Panc1 (cell line): ENCODE measurements around the gene SNAP25. TPM values are rescaled to one million over a fixed set of nuclear protein-coding genes. Genes with fewer than 3 reads are reported as not detected.

Experiments
- ATAC-seq: fragments of 200-7000 bp; cut with Tn5 transposase; 2 replicates; pipeline ENCODE4 v1.9.1; 2020; ENCODE audit warnings: mild to moderate bottlenecking, moderate library complexity
- BruUV-seq: library from RNA; stranded (reverse); fragments of 400-500 nt; replicated peaks from 2 replicates; lab custom pipeline; 2021; lab: Mats Ljungman, UMichigan
- CTCF ChIA-PET: fragments of 300-600 bp; sonication (Branson Sonifier 250); formaldehyde crosslinking; loops from one replicate; lab custom pipeline; 2022; ENCODE audit warnings: antibody characterized with exemption; lab: Charles Lee
- POLR2A ChIA-PET: fragments of 300-600 bp; sonication (Branson Sonifier 250); formaldehyde crosslinking; loops from one replicate; lab custom pipeline; 2022; ENCODE audit warnings: antibody characterized with exemption; lab: Charles Lee
- DNase-seq: peaks from one replicate; pipeline ENCODE4 v3.0.0-alpha.2; 2010; ENCODE audit warnings: low read depth, low spot score
- H3K27ac ChIP-seq: 2 replicates; pipeline ENCODE4 v1.5.1; 2011; ENCODE audit warnings: mild to moderate bottlenecking, low read length, inconsistent platforms
- H3K27me3 ChIP-seq: fragments of 200-500 bp; sonication (Bioruptor generic); 2 replicates; pipeline ENCODE4 v1.6.0; 2014; ENCODE audit warnings: low read length, inconsistent platforms; ENCODE audit not compliant: control insufficient read depth, insufficient read depth
- H3K36me3 ChIP-seq: fragments of 200-500 bp; sonication (Bioruptor generic); 2 replicates; pipeline ENCODE4 v1.5.1; 2014; ENCODE audit warnings: inconsistent platforms, mild to moderate bottlenecking, low read length, moderate library complexity; ENCODE audit not compliant: control insufficient read depth, insufficient read depth
- H3K4me1 ChIP-seq: 2 replicates; pipeline ENCODE4 v1.5.1; 2011; ENCODE audit warnings: inconsistent platforms, mild to moderate bottlenecking, low read length, moderate library complexity; ENCODE audit not compliant: control insufficient read depth, insufficient read depth
- H3K4me3 ChIP-seq, 2 experiments: 2 replicates each; pipeline ENCODE4 v1.5.1; 2011 to 2012; ENCODE audit warnings: low read depth in 2 of 2, low read length in 2 of 2, mild to moderate bottlenecking in 2 of 2, inconsistent platforms in 1 of 2, moderate library complexity in 1 of 2
- H3K9me3 ChIP-seq: fragments of 200-500 bp; sonication (Bioruptor generic); 2 replicates; pipeline ENCODE4 v1.5.1; 2014; ENCODE audit warnings: low read depth, mild to moderate bottlenecking, inconsistent platforms, low read length, moderate library complexity; ENCODE audit not compliant: control insufficient read depth, insufficient read depth
- CTCF ChIP-seq: fragments of 450-650 bp; IDR thresholded peaks from 2 replicates; pipeline ENCODE4 v1.5.1; 2017; ENCODE audit warnings: mild to moderate bottlenecking
- POLR2AphosphoS5 ChIP-seq: IDR thresholded peaks from 2 replicates; pipeline ENCODE4 v1.6.1; 2012; ENCODE audit warnings: mild to moderate bottlenecking, low read depth, low read length, moderate library complexity
- REST ChIP-seq, 2 experiments: IDR thresholded peaks; 2 replicates each; pipeline ENCODE4 v1.6.1; 2011 to 2012; ENCODE audit warnings: low read depth in 2 of 2, control low read depth in 1 of 2, low read length in 1 of 2, mild to moderate bottlenecking in 1 of 2, moderate library complexity in 1 of 2; ENCODE audit not compliant: insufficient read depth in 1 of 2
- SIN3A ChIP-seq: IDR thresholded peaks from 2 replicates; pipeline ENCODE4 v1.6.1; 2012; ENCODE audit warnings: low read depth, mild to moderate bottlenecking, low read length, moderate library complexity, borderline replicate concordance; ENCODE audit not compliant: insufficient read depth
- TCF7L2 ChIP-seq: IDR thresholded peaks from 2 replicates; pipeline ENCODE4 v1.6.1; 2011; ENCODE audit warnings: mild to moderate bottlenecking, low read depth, low read length, inconsistent platforms
- in situ Hi-C: cut with HindIII; loops from 2 replicates; pipeline ENCODE4 v1.10.0; 2016; ENCODE audit warnings: low sequenced_read_pairs, low pct_unique_long_range_greater_than_20kb
- intact Hi-C: fragments of 100-400 bp; cut with micrococcal nuclease; formaldehyde crosslinking; loops from one replicate; pipeline ENCODE4 v1.10.0; 2022; ENCODE audit not compliant: unreplicated experiment
- total RNA-seq: library from RNA; stranded (reverse); gene quantifications from one replicate; pipeline ENCODE4 v1.2.1, GENCODE V29; 2021; ENCODE audit not compliant: unreplicated experiment

Gene SNAP25
- total RNA-seq, 1 experiment from 2014 or later = 0.69 TPM

DNA sequence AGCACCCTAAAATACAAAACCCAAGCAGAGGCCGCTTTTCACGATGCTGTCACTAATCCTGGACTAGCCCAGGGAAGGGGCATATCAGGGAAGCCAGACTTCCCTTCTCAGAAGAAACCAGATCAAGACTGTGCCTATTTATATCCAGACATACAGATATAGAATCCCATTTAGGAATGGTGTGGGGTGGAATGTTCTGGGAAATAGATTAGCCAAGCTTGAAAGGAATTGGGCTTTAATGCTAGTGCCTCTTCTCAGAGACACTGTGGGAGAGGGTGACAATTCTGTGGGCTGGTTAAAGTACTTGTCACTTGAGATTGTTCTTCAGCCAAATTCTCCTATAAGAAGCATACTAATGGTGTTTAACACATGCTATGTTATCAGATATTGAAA is 45.5 kb downstream of the SNAP25 start:
- BruUV-seq = no TSS peak
- H3K36me3 ChIP-seq = no peaks in the 10 kb centered on the region
- no peak overlapping the region for H3K4me3 ChIP-seq
- CTCF ChIA-PET = no interaction called here
- ATAC-seq (no peak), DNase-seq (no peak)
- POLR2A ChIA-PET = no interaction called here
- no peaks in the 10 kb centered on the region for H3K4me1 ChIP-seq
- intact Hi-C loops = no loop called here
- TF ChIP-seq TCF7L2 (no peak), REST (IDR thresholded peaks at IDR 0.05; ENCODE audit: insufficient read depth in 1 of 2, low read depth in 2 of 2, low read length in 1 of 2) (no peak), POLR2AphosphoS5 (no peak), CTCF (no peak), SIN3A (no peak)
- no peak overlapping the region for H3K27ac ChIP-seq
- in situ Hi-C loops = no loop called here
- no peaks in the 10 kb centered on the region for H3K9me3 ChIP-seq
- no peaks in the 10 kb centered on the region for H3K27me3 ChIP-seq

- intact Hi-C loops = no loop called here
- H3K4me1 ChIP-seq = no peaks in the 10 kb centered on the region
- H3K27me3 ChIP-seq = no peaks in the 10 kb centered on the region
- no peaks in the 10 kb centered on the region for H3K9me3 ChIP-seq
- CTCF ChIA-PET = no interaction called here
- TF ChIP-seq CTCF (no peak), TCF7L2 (no peak), REST (IDR thresholded peaks at IDR 0.05; ENCODE audit: insufficient read depth in 1 of 2, low read depth in 2 of 2, low read length in 1 of 2) (no peak), SIN3A (no peak), POLR2AphosphoS5 (no peak)
- no TSS peak for BruUV-seq
- no peak for ATAC-seq
- no peak overlapping the region for H3K27ac ChIP-seq
- in situ Hi-C loops = no loop called here
- DNase-seq = no peak
- no peaks in the 10 kb centered on the region for H3K36me3 ChIP-seq
- POLR2A ChIA-PET = no interaction called here
- no peak overlapping the region for H3K4me3 ChIP-seq
These were observed 50.0 kb downstream of the SNAP25 start for GRCh38 chr20:10268636-10269035.
